Liver (tissue), 3 donors: ENCODE measurements around the gene SOX6.

Experiments
- CTCF ChIP-seq: fragments of 150-350 bp; IDR thresholded peaks from 2 replicates; pipeline ENCODE4 v1.5.1; 2017; ENCODE audit warnings: improper control_type of control experiment, low read depth, low read length; ENCODE audit not compliant: missing input control
- EGR1 ChIP-seq, 2 donors: IDR thresholded peaks; 2 replicates each; pipeline ENCODE4 v1.6.1; 2016 to 2018; ENCODE audit warnings: antibody characterized with exemption in 2 of 2, low read depth in 2 of 2
- FOXA1 ChIP-seq: IDR thresholded peaks from 2 replicates; pipeline ENCODE4 v1.6.1; 2016; ENCODE audit warnings: antibody characterized with exemption
- NR2F2 ChIP-seq: IDR thresholded peaks from 2 replicates; pipeline ENCODE4 v1.6.1; 2016; ENCODE audit warnings: antibody characterized with exemption
- RAD21 ChIP-seq, 2 donors: IDR thresholded peaks; 2 replicates each; pipeline ENCODE4 v1.6.1; 2016; ENCODE audit warnings: antibody characterized with exemption in 2 of 2, mild to moderate bottlenecking in 2 of 2
- TAF1 ChIP-seq: conservative IDR thresholded peaks from 2 replicates; pipeline ENCODE4 v1.6.1; 2016; ENCODE audit warnings: antibody characterized with exemption, mild to moderate bottlenecking
- YY1 ChIP-seq: IDR thresholded peaks from 2 replicates; pipeline ENCODE4 v1.6.1; 2016; ENCODE audit warnings: antibody characterized with exemption, mild to moderate bottlenecking
- TF ChIP-seq, protein P1 (sequence below): IDR thresholded peaks from 2 replicates; pipeline ENCODE4 v1.6.1; 2016; ENCODE audit warnings: antibody characterized with exemption
- TF ChIP-seq, protein P2 (sequence below): IDR thresholded peaks from 2 replicates; pipeline ENCODE4 v1.6.1; 2016; ENCODE audit warnings: antibody characterized with exemption
- donor health status: healthy.
- donor health status: healthy.

DNA sequence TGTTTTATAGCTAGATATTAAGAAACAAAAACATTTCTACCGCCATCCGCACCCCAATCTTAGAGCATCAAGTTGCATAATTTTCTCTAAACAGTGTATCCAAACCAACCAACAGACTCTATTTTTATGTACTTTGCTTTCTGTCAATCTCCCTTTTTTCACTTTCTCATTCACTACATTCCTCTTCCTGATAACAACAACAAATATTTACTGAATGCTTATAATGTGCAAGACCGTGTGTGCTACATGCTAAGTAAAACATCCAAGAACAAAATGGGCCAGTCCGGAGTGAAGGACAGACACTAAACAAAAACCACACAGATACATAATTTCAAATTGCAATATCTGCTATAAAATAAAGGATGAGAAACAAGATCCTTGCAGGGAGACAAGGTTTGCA, 38.6 kb upstream of the SOX6 start:
- TF ChIP-seq CTCF (no peak), RAD21 (IDR thresholded peaks at IDR 0.05) (no peak), FOXA1 (no peak), NR2F2 (no peak), YY1 (no peak), TAF1 (no peak), EGR1 (IDR thresholded peaks at IDR 0.05; ENCODE audit: low read depth in 2 of 2) (no peak)
- TF ChIP-seq, protein P1, sequence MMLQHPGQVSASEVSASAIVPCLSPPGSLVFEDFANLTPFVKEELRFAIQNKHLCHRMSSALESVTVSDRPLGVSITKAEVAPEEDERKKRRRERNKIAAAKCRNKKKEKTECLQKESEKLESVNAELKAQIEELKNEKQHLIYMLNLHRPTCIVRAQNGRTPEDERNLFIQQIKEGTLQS: no peak
- TF ChIP-seq, protein P2, sequence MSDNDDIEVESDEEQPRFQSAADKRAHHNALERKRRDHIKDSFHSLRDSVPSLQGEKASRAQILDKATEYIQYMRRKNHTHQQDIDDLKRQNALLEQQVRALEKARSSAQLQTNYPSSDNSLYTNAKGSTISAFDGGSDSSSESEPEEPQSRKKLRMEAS: no peak
